Activated naive CD8-positive, alpha-beta T cell treated with anti-CD3 and anti-CD28 coated beads, Interleukin-2, amount 50 U/mL, for 24 hours (primary cell): ENCODE results near the gene TCP1.
"Not testable (repeated sequence)": the region's sequence is repeated elsewhere in the genome, so short reads cannot be mapped to it uniquely, and the experiment has no call there.

ENCODE experiments used
- ATAC-seq: fragments of 150-1000 bp; cut with Tn5 transposase; one replicate; pipeline ENCODE4 v1.10.0; 2021
- DNase-seq: peaks from one replicate; pipeline ENCODE4 v3.0.0; 2021
- H3K27ac Mint-ChIP-seq: one replicate; pipeline ENCODE4 v1.8.0; 2021; ENCODE audit warnings: mild to moderate bottlenecking, mixed read lengths
- H3K27me3 Mint-ChIP-seq: one replicate; pipeline ENCODE4 v1.8.0; 2021; ENCODE audit warnings: mixed read lengths
- H3K36me3 Mint-ChIP-seq: one replicate; pipeline ENCODE4 v1.8.0; 2021; ENCODE audit warnings: low read depth, mixed read lengths
- H3K4me1 Mint-ChIP-seq: one replicate; pipeline ENCODE4 v1.8.0; 2021; ENCODE audit warnings: mixed read lengths
- H3K4me3 Mint-ChIP-seq: one replicate; pipeline ENCODE4 v1.8.0; 2021; ENCODE audit warnings: mild to moderate bottlenecking, moderate library complexity, mixed read lengths
- H3K9me3 Mint-ChIP-seq: one replicate; pipeline ENCODE4 v1.8.0; 2021; ENCODE audit warnings: mixed read lengths

TCP1 gene

GRCh38 chr6:159824690-159825089 is 35.3 kb upstream of the TCP1 start:
- H3K27me3 Mint-ChIP-seq, H3K4me3 Mint-ChIP-seq, H3K27ac Mint-ChIP-seq, DNase-seq, H3K9me3 Mint-ChIP-seq, ATAC-seq, H3K36me3 Mint-ChIP-seq: not testable (repeated sequence)
- peaks cover 16% of the 10 kb centered on the region for H3K4me1 Mint-ChIP-seq

GRCh38 chr6:159823953-159824352 is 34.6 kb upstream of the TCP1 start:
- no peaks in the 10 kb centered on the region for H3K9me3 Mint-ChIP-seq
- no peaks in the 10 kb centered on the region for H3K27me3 Mint-ChIP-seq
- ATAC-seq: no peak
- no peaks in the 10 kb centered on the region for H3K36me3 Mint-ChIP-seq
- peaks cover 17% of the 10 kb centered on the region for H3K4me1 Mint-ChIP-seq
- no peak overlapping the region for H3K4me3 Mint-ChIP-seq
- H3K27ac Mint-ChIP-seq: no peak overlapping the region
- DNase-seq: no peak

GRCh38 chr6:159821726-159822125 is 32.3 kb upstream of the TCP1 start:
- H3K9me3 Mint-ChIP-seq: no peaks in the 10 kb centered on the region
- H3K27me3 Mint-ChIP-seq: no peaks in the 10 kb centered on the region
- no peak overlapping the region for H3K4me3 Mint-ChIP-seq
- no peaks in the 10 kb centered on the region for H3K36me3 Mint-ChIP-seq
- ATAC-seq (no peak), DNase-seq (no peak)
- H3K4me1 Mint-ChIP-seq: peaks cover 17% of the 10 kb centered on the region
- H3K27ac Mint-ChIP-seq: no peak overlapping the region

GRCh38 chr6:159821122-159821521 is 31.7 kb upstream of the TCP1 start:
- Mint-ChIP-seq H3K36me3 (no peaks in the 10 kb centered on the region), H3K27me3 (no peaks in the 10 kb centered on the region), H3K27ac (no peak overlapping the region), H3K4me3 (no peak overlapping the region), H3K4me1 (peaks cover 17% of the 10 kb centered on the region), H3K9me3 (no peaks in the 10 kb centered on the region)
- ATAC-seq (no peak), DNase-seq (no peak)

GRCh38 chr6:159819932-159820640 is 30.7 kb upstream of the TCP1 start:
- peak overlapping the region; percentile 62 for H3K4me3 Mint-ChIP-seq
- no peaks in the 10 kb centered on the region for H3K27me3 Mint-ChIP-seq
- no peaks in the 10 kb centered on the region for H3K36me3 Mint-ChIP-seq
- DNase-seq (peak; percentile 18), ATAC-seq (peak; percentile 74)
- H3K4me1 Mint-ChIP-seq: peaks cover 17% of the 10 kb centered on the region
- peak overlapping the region; percentile 25 for H3K27ac Mint-ChIP-seq
- no peaks in the 10 kb centered on the region for H3K9me3 Mint-ChIP-seq

GRCh38 chr6:159819098-159819497 is 29.7 kb upstream of the TCP1 start:
- Mint-ChIP-seq H3K27ac (no peak overlapping the region), H3K27me3 (no peaks in the 10 kb centered on the region), H3K4me3 (no peak overlapping the region), H3K9me3 (no peaks in the 10 kb centered on the region), H3K36me3 (no peaks in the 10 kb centered on the region), H3K4me1 (peaks cover 17% of the 10 kb centered on the region)
- ATAC-seq (no peak), DNase-seq (no peak)

GRCh38 chr6:159817951-159818739 is 28.7 kb upstream of the TCP1 start:
- Mint-ChIP-seq H3K4me1 (peaks cover 17% of the 10 kb centered on the region), H3K36me3 (no peaks in the 10 kb centered on the region), H3K27me3 (no peaks in the 10 kb centered on the region), H3K9me3 (no peaks in the 10 kb centered on the region), H3K4me3 (no peak overlapping the region), H3K27ac (no peak overlapping the region)
- ATAC-seq (no peak), DNase-seq (no peak)

- ATAC-seq, DNase-seq, H3K27me3 Mint-ChIP-seq, H3K4me3 Mint-ChIP-seq, H3K36me3 Mint-ChIP-seq, H3K9me3 Mint-ChIP-seq, H3K27ac Mint-ChIP-seq: not testable (repeated sequence)
- peaks cover 17% of the 10 kb centered on the region for H3K4me1 Mint-ChIP-seq
Observed at GRCh38 chr6:159816775-159817174, 27.4 kb upstream of the TCP1 start.

GRCh38 chr6:159815410-159815809 is 26.0 kb upstream of the TCP1 start:
- no peak overlapping the region for H3K4me3 Mint-ChIP-seq
- H3K4me1 Mint-ChIP-seq: peaks cover 12% of the 10 kb centered on the region
- no peak overlapping the region for H3K27ac Mint-ChIP-seq
- no peak for ATAC-seq
- no peaks in the 10 kb centered on the region for H3K9me3 Mint-ChIP-seq
- H3K36me3 Mint-ChIP-seq: no peaks in the 10 kb centered on the region
- no peak for DNase-seq
- no peaks in the 10 kb centered on the region for H3K27me3 Mint-ChIP-seq

- ATAC-seq: no peak
Observed at GRCh38 chr6:159813781-159814180, 24.4 kb upstream of the TCP1 start.

GRCh38 chr6:159809149-159809548 is 19.7 kb upstream of the TCP1 start:
- Mint-ChIP-seq H3K4me3 (no peak overlapping the region), H3K27ac (no peak overlapping the region), H3K27me3 (no peaks in the 10 kb centered on the region), H3K9me3 (no peaks in the 10 kb centered on the region), H3K4me1 (peaks cover 2% of the 10 kb centered on the region), H3K36me3 (no peaks in the 10 kb centered on the region)
- no peak for DNase-seq
- no peak for ATAC-seq

More at GRCh38 chr6:159813781-159814180, 24.4 kb upstream of the TCP1 start:
- Mint-ChIP-seq H3K4me1 (peaks cover 2% of the 10 kb centered on the region), H3K9me3 (no peaks in the 10 kb centered on the region), H3K27me3 (no peaks in the 10 kb centered on the region), H3K4me3 (no peak overlapping the region), H3K36me3 (no peaks in the 10 kb centered on the region), H3K27ac (no peak overlapping the region)
- DNase-seq: no peak

GRCh38 chr6:159808647-159809046 is 19.2 kb upstream of the TCP1 start:
- H3K4me3 Mint-ChIP-seq: no peak overlapping the region
- H3K27ac Mint-ChIP-seq: no peak overlapping the region
- H3K36me3 Mint-ChIP-seq: no peaks in the 10 kb centered on the region
- no peaks in the 10 kb centered on the region for H3K27me3 Mint-ChIP-seq
- H3K4me1 Mint-ChIP-seq: peaks cover 2% of the 10 kb centered on the region
- DNase-seq: no peak
- no peak for ATAC-seq
- H3K9me3 Mint-ChIP-seq: no peaks in the 10 kb centered on the region

GRCh38 chr6:159807150-159807858 is 17.9 kb upstream of the TCP1 start:
- H3K9me3 Mint-ChIP-seq: no peaks in the 10 kb centered on the region
- no peaks in the 10 kb centered on the region for H3K27me3 Mint-ChIP-seq
- no peak for DNase-seq
- H3K27ac Mint-ChIP-seq: no peak overlapping the region
- ATAC-seq: no peak
- H3K36me3 Mint-ChIP-seq: no peaks in the 10 kb centered on the region
- peaks cover 2% of the 10 kb centered on the region for H3K4me1 Mint-ChIP-seq
- H3K4me3 Mint-ChIP-seq: no peak overlapping the region

GRCh38 chr6:159806021-159806458 is 16.6 kb upstream of the TCP1 start:
- no peak for DNase-seq
- Mint-ChIP-seq H3K27ac (no peak overlapping the region), H3K27me3 (no peaks in the 10 kb centered on the region), H3K36me3 (no peaks in the 10 kb centered on the region), H3K4me1 (peaks cover 2% of the 10 kb centered on the region), H3K4me3 (no peak overlapping the region), H3K9me3 (no peaks in the 10 kb centered on the region)
- ATAC-seq: no peak
